GM21423 (cell line): ENCODE data around the gene DHX40.
"Not testable (repeated sequence)": the region's sequence is repeated elsewhere in the genome, so short reads cannot be mapped to it uniquely, and the experiment has no call there.

Experiments used
- ATAC-seq: cut with Tn5 transposase; IDR thresholded peaks from one replicate; pipeline ENCODE4 v1.9.1; 2021; ENCODE audit warnings: mild to moderate bottlenecking, moderate library complexity; ENCODE audit not compliant: unreplicated experiment

The DHX40 gene

DNA sequence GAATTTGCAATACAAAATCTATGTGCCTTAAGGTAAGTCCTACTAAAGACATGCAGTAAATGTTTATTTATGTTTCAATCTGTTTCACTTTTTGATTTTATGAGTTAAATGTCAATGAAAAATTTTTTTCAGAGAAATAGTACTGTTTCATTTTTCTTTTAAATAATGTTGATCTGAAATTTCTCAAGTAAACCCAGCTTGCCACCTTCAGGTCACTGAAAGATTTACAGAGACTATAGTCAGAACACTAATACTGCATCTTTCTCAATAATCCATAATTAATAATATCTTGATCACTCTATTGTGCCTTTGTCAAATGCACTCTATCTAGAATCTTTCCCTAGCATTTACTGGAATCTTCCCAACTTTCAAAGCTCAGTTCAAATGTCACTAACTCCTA, 6.5 kb upstream of the DHX40 start:
- no peak for ATAC-seq

DNA sequence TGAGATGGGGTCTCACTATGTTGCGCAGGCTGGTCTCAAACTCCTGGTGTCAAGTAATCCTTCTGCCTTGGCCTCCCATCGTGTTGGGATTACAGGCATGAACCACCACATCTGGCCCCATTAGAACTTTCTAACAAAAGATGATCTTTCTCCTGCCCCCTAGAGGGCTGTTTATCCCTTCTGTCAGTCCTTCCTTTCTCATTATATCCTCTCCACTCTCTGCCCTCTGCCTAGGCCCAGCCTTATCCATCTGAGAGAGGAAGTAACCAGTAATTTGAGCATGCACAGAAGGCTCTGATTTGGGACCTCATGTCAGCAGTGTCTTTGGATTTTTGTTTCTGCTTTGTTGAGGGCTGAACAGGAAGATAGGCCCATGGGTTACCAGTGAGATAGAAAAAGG, 4.4 kb upstream of the DHX40 start:
- no peak for ATAC-seq

DNA sequence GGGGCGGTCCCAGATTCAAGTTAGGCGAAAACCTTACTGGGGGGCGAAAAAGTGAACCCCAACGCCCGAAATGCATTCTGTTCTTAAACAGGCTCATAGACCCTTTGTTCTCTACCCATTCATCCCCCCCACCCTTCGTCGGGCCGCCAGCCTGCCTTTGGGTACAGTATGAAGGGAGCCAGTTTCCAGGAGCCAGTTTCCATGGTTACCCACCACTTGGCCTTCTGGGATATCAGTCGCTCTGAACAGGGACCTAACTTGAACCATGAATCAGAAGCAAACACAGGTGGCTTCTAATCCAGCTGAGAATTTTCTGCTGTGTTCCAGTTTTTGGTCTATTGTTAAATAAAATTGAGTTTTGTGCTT, 532 bp downstream of the DHX40 start:
- peak; percentile 47 for ATAC-seq

DNA sequence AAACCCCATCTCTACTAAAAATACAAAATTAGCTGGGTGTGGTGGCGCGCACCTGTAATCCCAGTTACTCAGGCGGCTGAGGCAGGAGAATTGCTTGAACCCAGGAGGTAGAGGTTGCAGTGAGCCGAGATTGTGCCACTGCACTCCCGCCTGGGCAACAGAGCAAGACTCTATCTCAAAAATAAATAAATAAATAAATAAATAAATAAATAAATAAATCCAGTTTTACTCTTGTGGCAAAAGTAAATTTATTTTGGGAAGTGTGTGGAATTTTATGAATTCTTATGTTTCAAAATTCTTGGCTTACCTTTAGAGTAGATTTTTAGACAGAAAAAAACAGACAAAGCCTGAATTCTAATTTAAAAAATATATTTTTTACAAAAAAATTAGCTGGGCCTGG, 3.7 kb downstream of the DHX40 start:
- ATAC-seq: not testable (repeated sequence)

DNA sequence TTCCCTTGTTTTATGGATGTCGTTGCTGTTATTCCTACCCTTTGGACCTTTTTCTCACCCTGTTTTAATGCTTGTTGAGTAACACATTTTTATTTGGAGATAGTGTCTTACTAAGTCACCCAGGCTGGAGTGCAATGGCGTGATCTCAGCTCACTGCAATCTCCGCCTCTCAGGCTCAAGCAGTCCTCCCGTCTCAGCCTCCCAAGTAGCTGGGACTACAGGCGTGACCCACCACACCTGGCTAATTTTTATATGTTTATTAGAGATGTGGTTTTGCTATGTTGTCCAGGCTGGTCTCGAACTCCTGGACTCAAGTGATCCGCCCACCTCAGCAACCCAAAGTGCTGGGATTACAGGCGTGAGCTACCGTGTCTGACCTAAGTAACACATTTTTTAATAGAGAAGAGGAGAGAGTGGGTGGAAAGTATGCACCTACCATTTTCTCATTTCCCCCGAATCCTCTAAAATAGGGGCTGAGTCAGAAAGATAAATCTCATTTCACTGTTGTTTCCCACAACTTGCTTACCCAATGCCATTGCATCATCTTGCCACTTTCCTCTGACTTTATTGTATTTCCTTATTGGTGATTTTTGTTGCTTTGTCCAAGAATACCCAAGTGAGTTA, 7.0 kb downstream of the DHX40 start:
- ATAC-seq: no peak

DNA sequence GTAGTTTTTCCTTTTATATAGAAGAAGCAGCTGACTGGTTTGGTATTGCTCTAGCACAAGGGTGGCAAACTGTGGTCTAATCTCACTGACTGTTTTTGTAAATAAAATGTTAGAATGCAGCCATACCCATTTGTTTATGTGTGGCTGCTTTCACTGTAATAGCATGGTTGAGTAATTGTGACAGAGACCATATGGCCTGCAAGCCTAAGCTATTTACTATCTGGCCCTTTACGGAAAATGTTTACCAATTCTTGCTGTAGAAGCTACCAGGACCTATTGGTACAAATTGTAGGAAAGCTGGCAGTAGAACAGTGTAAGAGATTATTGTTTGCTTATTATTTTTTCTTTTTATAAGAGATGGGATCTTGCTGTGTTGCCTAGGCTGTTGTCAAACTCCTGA, 18.8 kb downstream of the DHX40 start:
- not testable (repeated sequence) for ATAC-seq

DNA sequence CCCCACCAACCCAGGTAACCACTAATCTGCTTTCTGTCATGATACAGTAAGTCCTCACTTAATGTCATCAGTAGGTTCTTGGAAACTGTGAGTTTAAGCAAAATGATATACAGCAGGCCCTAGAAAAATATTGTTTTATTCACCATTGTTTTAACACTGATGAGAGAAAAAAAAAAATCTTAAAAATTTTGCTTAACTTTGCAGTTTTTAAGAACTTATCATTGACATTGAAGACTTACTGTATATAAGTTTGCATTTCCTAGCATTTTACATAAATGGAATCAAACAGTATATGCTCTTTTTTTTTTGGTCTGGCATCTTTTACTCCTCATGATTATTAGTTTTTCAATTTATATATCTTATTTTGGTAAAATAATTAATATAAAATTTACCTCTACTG, 34.8 kb downstream of the DHX40 start:
- no peak for ATAC-seq

DNA sequence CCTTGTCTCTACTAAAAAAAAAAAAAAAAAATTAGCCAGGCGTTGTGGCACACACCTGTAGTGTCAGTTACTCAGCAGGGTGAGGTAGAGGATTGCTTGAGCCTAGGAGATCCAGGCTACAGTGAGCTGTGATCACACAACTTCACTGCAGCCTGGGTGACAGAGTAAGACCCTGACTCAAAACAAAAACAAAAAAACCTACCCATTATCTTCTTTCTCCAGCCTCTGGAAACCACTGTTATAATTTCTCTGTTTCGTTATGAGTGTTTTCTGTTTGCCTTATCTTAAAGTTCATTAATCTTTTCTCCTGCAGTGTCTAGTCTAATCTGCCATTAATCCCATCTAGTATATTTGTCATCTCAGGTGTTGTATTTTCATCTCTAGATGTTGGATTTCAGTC, 35.7 kb downstream of the DHX40 start:
- ATAC-seq: no peak

DNA sequence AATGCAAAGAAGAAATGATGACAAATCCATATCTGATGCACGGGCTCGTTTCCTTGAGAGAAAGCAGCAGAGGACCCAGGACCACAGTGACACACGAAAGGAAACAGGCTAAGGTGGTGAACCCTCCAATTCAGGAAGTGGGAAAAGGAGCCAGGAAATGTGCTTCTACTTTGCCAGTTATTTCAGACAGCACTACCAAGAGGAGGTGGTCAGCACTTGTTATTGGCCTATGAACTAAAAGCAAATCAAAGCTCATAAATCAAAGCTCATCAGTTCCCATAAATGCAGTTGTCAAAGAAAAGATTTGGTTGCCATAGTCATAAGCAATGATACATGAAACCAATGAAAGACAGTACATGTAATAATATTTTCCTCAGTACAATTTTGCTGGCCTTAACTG, 41.7 kb downstream of the DHX40 start:
- ATAC-seq: no peak

DNA sequence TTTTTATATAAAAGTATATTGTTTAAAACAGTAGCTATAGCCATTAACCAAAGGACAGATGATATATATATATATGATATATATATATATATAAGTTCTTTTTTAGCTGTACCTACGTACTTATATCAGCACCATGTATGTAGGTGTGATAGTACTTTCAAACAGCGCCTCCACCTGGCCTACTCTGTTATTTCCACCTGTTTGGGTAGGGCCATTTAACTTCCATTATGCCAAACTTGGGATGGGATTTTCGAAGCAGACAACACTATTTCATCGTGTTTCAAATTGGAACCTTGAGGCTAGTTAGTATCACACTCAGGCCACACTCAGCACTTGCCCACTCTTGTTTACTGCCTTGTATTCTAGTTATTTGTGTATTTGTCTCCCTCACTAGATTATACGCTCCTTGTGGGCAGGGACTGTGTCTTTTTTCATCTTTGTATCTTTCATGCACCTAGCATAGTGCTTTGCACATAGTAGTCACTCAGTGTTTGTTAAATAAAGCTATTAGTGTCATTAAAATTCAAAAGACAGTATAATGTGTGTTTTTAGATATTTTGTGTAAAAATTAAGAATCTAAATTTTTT, 42.5 kb downstream of the DHX40 start:
- no peak for ATAC-seq

DNA sequence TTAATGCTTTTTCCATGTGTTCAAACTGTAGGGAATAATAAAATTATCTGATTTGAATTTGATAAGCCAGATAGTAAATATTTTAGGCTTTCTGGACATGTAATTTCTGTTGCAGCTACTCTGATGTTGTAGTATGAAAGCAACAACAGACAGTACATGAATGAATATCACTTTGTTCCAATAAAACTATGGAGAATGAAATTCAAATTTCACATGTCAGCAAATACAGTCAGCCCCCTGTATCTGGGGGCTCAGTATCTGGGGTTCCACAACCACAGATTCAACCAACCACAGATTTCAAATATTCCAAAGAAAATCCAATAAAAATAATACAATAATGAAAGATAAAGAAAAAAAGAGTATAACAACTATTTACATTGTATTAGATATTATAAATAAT, 46.1 kb downstream of the DHX40 start:
- no peak for ATAC-seq

DNA sequence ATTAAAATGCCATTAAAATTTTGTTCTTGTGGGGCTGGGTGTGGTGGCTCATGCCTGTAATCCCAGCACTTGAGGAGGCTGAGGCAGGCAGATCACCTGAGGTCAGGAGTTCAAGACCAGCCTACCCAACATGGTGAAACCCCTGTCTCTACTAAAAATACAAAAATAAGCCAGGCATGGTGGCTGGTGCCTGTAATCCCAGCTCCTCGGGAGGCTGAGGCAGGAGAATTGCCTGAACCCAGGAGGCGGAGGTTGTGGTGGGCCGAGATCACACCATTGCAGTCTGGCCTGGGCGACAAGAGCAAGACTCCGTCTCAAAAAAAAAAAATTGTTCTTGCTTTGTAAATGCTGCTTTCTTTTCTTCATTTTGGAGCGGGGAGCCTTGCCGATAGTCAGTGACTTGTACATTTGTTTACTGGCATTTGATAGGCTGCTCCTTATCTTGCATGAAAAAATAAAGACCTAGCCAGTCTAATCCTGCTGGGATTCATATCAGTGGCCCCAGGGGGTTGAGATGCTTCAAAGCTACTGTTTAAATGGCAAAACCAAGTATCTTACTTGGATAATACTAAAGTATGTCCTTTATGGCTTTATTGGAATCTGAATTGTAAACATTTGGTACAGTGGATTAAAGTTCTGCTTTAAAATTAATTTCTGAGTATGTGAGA, 51.0 kb downstream of the DHX40 start:
- no peak for ATAC-seq

DNA sequence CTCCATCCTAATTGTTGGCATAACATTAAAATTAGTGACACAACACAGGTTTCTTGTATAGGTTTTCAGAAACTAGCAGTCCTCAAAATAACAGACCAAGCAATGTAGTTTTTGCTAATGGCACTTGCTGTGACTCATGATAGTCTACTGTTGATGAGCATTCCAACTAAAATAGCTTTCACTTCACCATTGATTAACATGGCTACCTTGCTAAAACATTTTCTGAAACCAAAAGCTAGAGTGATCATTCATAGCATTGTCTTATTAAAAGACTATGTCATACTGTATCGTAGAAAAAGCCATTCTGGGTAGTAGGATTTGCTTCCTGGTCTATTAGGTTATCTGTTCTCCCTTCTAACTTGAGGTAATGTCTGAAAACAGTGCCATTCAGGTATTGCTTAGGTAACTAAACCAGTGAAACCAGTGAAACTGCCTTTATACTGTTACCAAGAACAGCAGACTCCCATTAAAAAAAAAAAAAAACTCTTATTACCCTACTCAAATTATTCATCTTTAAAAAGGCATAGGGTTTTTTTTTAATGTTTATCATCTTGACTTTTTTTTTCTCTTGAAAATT, 51.8 kb downstream of the DHX40 start:
- no peak for ATAC-seq

DNA sequence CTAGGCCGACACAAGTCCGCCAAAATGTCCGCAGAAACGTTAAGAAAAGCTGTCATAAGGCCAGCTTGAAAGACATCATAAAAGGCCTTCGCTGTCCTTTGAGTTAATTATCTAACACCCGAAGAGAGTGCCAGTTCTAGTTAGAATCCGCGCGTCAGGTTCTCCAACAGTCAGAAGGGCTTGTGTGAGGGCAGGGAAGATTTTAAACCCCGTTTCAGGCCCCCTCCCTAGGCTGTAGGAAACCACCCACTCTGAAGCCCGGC, 53.6 kb downstream of the DHX40 start:
- no peak for ATAC-seq

DNA sequence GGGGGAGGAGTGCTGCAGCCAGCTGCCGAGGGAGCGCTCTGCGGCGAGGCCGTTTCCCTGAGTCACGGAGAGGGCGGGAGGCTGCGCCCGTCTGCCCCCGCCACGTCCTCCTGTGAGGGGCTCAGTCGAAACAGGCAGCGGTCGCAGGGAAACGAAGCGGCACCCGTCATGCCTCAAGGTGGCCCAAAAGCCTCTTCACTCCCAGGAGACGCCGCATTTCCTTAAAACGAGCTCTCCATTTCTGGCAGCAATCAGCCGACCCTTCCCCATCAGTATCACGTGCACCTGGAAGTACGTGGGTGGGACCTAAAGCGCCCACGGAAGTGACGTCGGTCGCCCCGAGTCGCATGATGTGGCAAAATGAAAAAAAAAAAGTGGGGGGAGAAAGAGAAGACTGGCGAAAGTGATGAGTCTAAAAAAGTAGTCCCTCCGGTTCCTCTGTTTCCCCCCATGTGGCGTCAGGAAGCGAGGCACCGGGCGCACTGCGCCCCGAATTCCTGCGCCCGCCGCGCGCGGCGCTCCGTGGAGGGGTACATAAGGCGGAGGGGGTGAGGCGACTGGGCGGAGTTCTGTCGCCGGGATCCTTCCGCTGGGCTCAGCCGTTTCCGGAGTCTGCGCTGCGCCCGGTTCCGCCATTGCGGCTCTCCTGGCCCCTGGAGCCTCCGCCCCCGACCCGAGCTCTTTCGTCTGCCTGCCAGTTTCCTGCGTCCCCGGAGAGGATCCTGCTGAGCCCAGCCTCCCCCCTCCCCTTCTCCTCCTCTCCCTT, 54.1 kb downstream of the DHX40 start, which contains the start of gene CLTC:
Gene CLTC, plus strand, starts transcription at position 598 of the 766 bp plus-strand sequence. CDS start 237 bp downstream, outside the sequence.
- peak; percentile 80 for ATAC-seq

DNA sequence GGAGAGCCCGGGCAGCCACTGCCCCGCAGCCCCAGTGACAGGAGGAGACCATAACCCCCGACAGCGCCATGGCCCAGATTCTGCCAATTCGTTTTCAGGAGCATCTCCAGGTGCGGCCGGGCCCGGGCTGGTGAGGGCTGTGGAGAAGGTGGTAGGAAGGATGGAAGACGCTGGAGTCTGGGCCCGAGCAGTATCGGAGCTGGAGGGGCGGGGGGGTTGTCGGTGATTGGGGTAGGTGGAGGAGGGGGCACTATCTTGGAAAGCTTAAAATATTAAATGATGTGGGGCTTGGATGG, 54.6 kb downstream of the DHX40 start:
- no peak for ATAC-seq

DNA sequence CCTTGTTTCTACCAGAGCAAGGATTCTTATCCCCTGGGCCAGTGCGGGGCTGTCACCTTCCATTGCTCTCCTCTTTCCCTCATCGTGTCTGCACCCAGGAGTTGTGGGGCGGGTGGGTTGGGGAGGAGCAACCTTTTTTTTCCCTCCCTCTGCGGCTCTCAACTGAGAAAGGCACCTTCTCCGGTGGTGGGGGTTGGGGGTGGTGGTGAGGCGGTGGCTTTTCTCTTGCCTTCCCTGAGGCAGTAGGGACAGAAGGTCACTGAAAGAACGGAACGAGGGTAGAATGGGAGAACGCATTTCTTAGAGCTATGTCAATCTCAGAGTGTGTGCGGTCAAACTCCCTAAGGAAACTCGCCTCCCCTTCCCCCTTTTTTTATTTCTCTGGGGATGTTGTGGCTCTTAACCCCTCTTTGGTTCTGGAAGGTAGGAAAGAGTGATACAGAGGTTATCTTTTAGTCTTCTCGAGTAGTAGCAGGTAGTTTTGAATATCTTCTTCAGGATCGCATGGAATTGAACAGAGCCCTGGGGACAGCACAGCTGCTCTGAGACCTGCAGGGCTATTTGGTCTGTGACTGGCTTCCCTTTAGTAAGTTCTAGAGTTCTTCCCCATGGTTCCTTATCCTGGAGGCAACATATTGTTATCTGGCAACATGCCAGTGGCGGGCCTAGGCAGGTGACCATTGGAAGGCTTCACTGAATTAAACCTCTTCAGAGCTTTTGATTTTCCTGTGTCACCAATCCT, 55.3 kb downstream of the DHX40 start:
- no peak for ATAC-seq

DNA sequence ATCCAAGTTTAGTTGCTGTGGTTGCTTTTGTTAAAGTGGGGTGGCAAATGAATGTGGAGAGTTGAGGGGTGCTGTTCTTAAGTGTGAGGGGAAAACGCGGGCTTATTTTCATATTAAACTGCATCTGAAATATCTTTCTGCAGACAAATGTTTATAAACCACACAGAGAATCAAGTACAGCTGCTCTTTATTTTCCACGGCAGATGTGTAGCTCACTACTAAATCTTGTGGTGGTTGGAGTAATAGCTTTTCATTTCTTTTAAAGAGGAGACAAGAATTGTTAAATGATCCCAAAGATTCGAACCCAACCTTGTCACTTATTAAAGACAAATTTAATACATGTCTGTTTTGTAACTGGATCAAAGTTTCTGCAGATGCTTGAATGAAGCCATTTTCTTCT, 56.4 kb downstream of the DHX40 start:
- ATAC-seq: no peak

DNA sequence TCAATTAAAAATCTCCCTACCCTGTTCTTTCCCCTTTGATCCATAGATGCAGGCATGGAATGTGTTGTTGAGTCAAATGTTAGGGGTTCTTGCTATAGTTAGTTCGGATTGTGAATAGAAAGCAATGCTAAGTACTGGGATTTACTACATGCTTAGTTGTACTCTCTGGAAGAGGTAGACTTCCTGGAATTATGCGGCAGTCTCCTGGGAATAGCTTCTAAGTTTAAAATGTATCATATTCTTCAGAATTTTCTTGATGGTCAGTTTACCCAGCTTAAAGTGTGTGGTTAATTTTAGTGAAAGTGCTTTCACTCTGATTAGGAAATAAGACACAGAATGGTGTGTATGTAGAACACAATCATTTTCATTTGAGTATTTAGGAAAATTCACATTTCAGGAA, 57.7 kb downstream of the DHX40 start:
- ATAC-seq: no peak

DNA sequence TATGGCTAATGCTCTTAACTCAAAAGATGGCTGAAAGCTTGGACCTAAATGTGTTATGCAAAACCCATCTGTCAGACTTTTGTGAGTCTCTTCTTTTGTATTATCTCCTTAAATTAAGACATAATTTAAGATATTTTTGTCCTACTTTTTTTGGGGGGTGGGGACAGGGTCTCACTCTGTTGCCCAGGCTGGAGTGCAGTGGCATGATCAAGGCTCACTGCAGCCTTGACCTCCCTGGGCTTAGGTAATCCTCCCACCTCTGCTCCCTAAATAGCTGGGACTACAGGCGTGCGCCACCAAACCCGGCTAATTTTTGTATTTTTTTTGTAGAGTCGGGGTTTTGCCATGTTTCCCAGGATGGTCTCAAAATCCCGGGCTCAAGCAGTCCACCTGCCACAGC, 61.3 kb downstream of the DHX40 start:
- no peak for ATAC-seq

DNA sequence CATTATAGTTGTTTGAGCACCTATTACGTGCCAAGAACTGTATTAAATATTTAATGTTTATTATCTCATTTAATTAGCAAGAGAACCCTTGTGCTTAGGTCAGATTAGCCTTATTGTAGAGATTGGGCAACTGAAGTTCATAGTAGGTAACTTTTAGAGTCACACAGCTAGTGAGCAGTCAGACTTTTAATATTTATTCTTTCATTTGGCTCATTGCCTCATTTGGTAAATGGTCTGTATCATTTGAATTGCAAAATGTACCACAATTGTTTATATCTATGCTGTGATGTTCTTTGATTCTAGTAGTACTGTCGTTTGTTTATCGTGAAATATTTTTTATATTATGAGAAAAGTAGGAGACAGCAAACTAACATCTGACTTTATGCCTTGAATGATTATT, 61.9 kb downstream of the DHX40 start:
- no peak for ATAC-seq
